ENCODE measurements around the gene RIPK3. TPM values are rescaled to one million over a fixed set of nuclear protein-coding genes. Genes with fewer than 3 reads are reported as not detected.
A peak's percentile ranks its signal among the peaks of the same experiment; 100 is the strongest.

The RIPK3 gene
- total RNA-seq, 2 experiments from 2014 or later = 8.1 to 14.5 TPM

- BruUV-seq (replicated peaks) = no TSS peak
- POLR2A ChIA-PET = interaction anchor here (0.7 to 2.5 kb wide), 3 partner anchors 9 to 40 kb away, joined by 3 to 9 read pairs (median 4); partner anchors contain the start of genes DHRS1, NOP9 and RABGGTA
- Histone ChIP-seq H3K36me3 (ENCODE audit: insufficient read depth, low read length) (peaks cover 76% of the 10 kb centered on the region), H3K27ac (ENCODE audit: low read depth, low read length, poor library complexity, severe bottlenecking) (no peak within 1 kb of the TSS), H3K4me2 (ENCODE audit: low read length) (peak within 1 kb of the TSS; percentile 39; the same call in 1 of the 2 replicates), H3K9me2 (ENCODE audit: insufficient read depth, low read length) (no peaks in the 10 kb centered on the region), H4K20me1 (ENCODE audit: insufficient read depth, low read length) (no peaks in the 10 kb centered on the region), H3K4me1 (ENCODE audit: insufficient read depth, low read length, poor library complexity, severe bottlenecking) (peaks cover 38% of the 10 kb centered on the region), H3K79me2 (ENCODE audit: insufficient read depth, low read depth, low read length) (no peaks in the 10 kb centered on the region), H2AFZ (ENCODE audit: low read length) (no peak within 1 kb of the TSS), H3K9me3 (ENCODE audit: low read length) (no peaks in the 10 kb centered on the region), H3K4me3 (ENCODE audit: low read depth, low read length, poor library complexity, severe bottlenecking) (no peak within 1 kb of the TSS)
- intact Hi-C loops (cut with micrococcal nuclease; ENCODE audit: unreplicated experiment) = no loop called here
- DNase-seq (ENCODE audit: low spot score) = peak; percentile 70
- no peak for TF ChIP-seq EZH2phosphoT487 (IDR thresholded peaks at IDR 0.05; ENCODE audit: borderline replicate concordance, low read depth, low read length)
- TF ChIP-seq CTCF (conservative IDR thresholded peaks at IDR 0.05; ENCODE audit: low read length) = peak; percentile 30; the same call in 1 of the 2 replicates
- CTCF ChIA-PET (ENCODE audit: unreplicated experiment) = interaction anchor here (0.9 kb wide), 1 partner anchor 14 kb away, joined by 4 read pairs; no protein-coding TSS in a partner anchor
Measured at GRCh38 chr14:24310646-24311604, 28.9 kb downstream of the RIPK3 start, which contains the start of gene LTB4R. TSS of gene LTB4R (plus strand) at chr14:24311502. CDS start at chr14:24315652, 4,150 bp downstream.

DNA sequence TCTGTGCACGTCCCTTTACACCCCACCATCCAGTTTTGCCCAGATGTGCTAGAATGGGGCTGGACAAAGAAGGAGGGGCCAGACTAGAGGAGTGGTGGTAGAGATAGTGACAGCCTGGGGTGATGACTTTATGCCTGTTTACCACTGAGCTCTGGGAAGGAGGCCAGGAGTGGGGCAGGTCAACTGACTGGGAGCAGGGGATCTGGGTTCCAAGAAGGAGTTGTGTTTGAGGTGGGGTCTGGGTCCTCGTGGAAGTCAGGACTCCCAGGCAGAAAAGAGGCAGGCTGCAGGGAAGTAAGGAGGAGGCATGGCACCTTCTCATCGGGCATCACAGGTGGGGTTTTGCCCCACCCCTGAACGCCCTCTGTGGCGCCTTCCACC is 29.5 kb downstream of the RIPK3 start:
- CTCF ChIA-PET (ENCODE audit: unreplicated experiment) = interaction anchor here (0.9 kb wide), 1 partner anchor 13 kb away, joined by 4 read pairs; no protein-coding TSS in a partner anchor
- Histone ChIP-seq H2AFZ (ENCODE audit: low read length) (no peak overlapping the region), H3K4me1 (ENCODE audit: insufficient read depth, low read length, poor library complexity, severe bottlenecking) (peaks cover 38% of the 10 kb centered on the region), H3K27ac (ENCODE audit: low read depth, low read length, poor library complexity, severe bottlenecking) (no peak overlapping the region), H3K79me2 (ENCODE audit: insufficient read depth, low read depth, low read length) (no peaks in the 10 kb centered on the region), H3K4me3 (ENCODE audit: low read depth, low read length, poor library complexity, severe bottlenecking) (no peak overlapping the region), H3K36me3 (ENCODE audit: insufficient read depth, low read length) (peaks cover 80% of the 10 kb centered on the region), H3K9me2 (ENCODE audit: insufficient read depth, low read length) (no peaks in the 10 kb centered on the region), H3K4me2 (ENCODE audit: low read length) (peak overlapping the region; percentile 39; the same call in 1 of the 2 replicates), H3K9me3 (ENCODE audit: low read length) (no peaks in the 10 kb centered on the region), H4K20me1 (ENCODE audit: insufficient read depth, low read length) (no peaks in the 10 kb centered on the region)
- intact Hi-C loops (cut with micrococcal nuclease; ENCODE audit: unreplicated experiment) = no loop called here
- no peak for DNase-seq (ENCODE audit: low spot score)
- TF ChIP-seq EZH2phosphoT487 (IDR thresholded peaks at IDR 0.05; ENCODE audit: borderline replicate concordance, low read depth, low read length) = no peak
- TF ChIP-seq CTCF (conservative IDR thresholded peaks at IDR 0.05; ENCODE audit: low read length) = no peak
- no TSS peak for BruUV-seq (replicated peaks)
- POLR2A ChIA-PET = interaction anchor here (0.7 to 2.5 kb wide), 3 partner anchors 9 to 39 kb away, joined by 3 to 9 read pairs (median 4); partner anchors contain the start of genes DHRS1, NOP9 and RABGGTA
